OCI-LY1 (cell line): Measurements from ENCODE around the gene PKD1L1.
"Not testable (repeated sequence)": the region's sequence is repeated elsewhere in the genome, so short reads cannot be mapped to it uniquely, and the experiment has no call there.

Experiments
- H2AFZ ChIP-seq: fragments of 200-600 bp; sonication (generic), shearing (Covaris generic); 2 replicates; pipeline ENCODE4 v1.6.0; 2014; ENCODE audit warnings: antibody characterized with exemption, mild to moderate bottlenecking, low read length
- H3F3A ChIP-seq: fragments of 200-600 bp; sonication (generic), shearing (Covaris generic); 2 replicates; pipeline ENCODE4 v1.6.0; 2014; ENCODE audit warnings: mild to moderate bottlenecking, antibody characterized with exemption, low read length, moderate library complexity; ENCODE audit not compliant: insufficient read depth
- H3K27ac ChIP-seq: fragments of 200-600 bp; sonication (generic); 2 replicates; pipeline ENCODE4 v1.5.1; 2014; ENCODE audit warnings: low read length, mixed run types, mild to moderate bottlenecking, low read depth; ENCODE audit not compliant: poor library complexity, severe bottlenecking
- H3K27me3 ChIP-seq: fragments of 200-600 bp; sonication (generic); 2 replicates; pipeline ENCODE4 v1.6.0; 2014; ENCODE audit warnings: antibody characterized with exemption, mild to moderate bottlenecking, low read length, moderate library complexity; ENCODE audit not compliant: insufficient read depth
- H3K36me3 ChIP-seq: fragments of 200-600 bp; sonication (generic); 2 replicates; pipeline ENCODE4 v1.6.1; 2014; ENCODE audit warnings: mild to moderate bottlenecking, antibody characterized with exemption, low read length, moderate library complexity, mixed read lengths; ENCODE audit not compliant: insufficient read depth
- H3K4me1 ChIP-seq: fragments of 200-600 bp; sonication (generic); 2 replicates; pipeline ENCODE4 v1.5.1; 2014; ENCODE audit warnings: mild to moderate bottlenecking, low read length, moderate library complexity; ENCODE audit not compliant: insufficient read depth, severe bottlenecking
- H3K4me2 ChIP-seq: fragments of 200-600 bp; sonication (generic), shearing (Covaris generic); 2 replicates; pipeline ENCODE4 v1.6.1; 2014; ENCODE audit warnings: low read length
- H3K4me3 ChIP-seq: fragments of 200-600 bp; sonication (generic); 2 replicates; pipeline ENCODE4 v1.5.1; 2014; ENCODE audit warnings: low read length, low read depth, mild to moderate bottlenecking, mixed read lengths; ENCODE audit not compliant: poor library complexity, severe bottlenecking
- H3K79me2 ChIP-seq: fragments of 200-600 bp; shearing (Covaris generic); 2 replicates; pipeline ENCODE4 v1.6.1; 2016; ENCODE audit warnings: mixed run types, low read length, mixed read lengths; ENCODE audit not compliant: insufficient read depth
- H3K9ac ChIP-seq: fragments of 200-600 bp; sonication (generic), shearing (Covaris generic); 2 replicates; pipeline ENCODE4 v1.6.1; 2014; ENCODE audit warnings: mild to moderate bottlenecking, low read length, mixed read lengths
- H3K9me2 ChIP-seq: fragments of 200-600 bp; sonication (generic), shearing (Covaris generic); 2 replicates; pipeline ENCODE4 v1.6.1; 2014; ENCODE audit warnings: low read depth, mild to moderate bottlenecking, low read length, mixed read lengths
- H3K9me3 ChIP-seq: fragments of 200-600 bp; shearing (Covaris generic); 2 replicates; pipeline ENCODE4 v1.6.1; 2014; ENCODE audit warnings: low read length, mixed read lengths
- H4K20me1 ChIP-seq: fragments of 200-600 bp; sonication (generic), shearing (Covaris generic); 2 replicates; pipeline ENCODE4 v1.6.0; 2016; ENCODE audit warnings: mild to moderate bottlenecking, low read length; ENCODE audit not compliant: insufficient read depth
- CTCF ChIP-seq: fragments of 200-600 bp; sonication (generic), shearing (Covaris generic); IDR thresholded peaks from 2 replicates; pipeline ENCODE4 v1.5.1; 2017; ENCODE audit warnings: mild to moderate bottlenecking, antibody characterized with exemption, low read length, moderate library complexity, mixed read lengths
- EZH2 ChIP-seq: fragments of 200-600 bp; sonication (generic), shearing (Covaris generic); IDR thresholded peaks from 2 replicates; pipeline ENCODE4 v1.8.0; 2017; ENCODE audit warnings: borderline replicate concordance, mixed run types, mild to moderate bottlenecking, antibody characterized with exemption, low read length, moderate library complexity, mixed read lengths

Gene PKD1L1

DNA sequence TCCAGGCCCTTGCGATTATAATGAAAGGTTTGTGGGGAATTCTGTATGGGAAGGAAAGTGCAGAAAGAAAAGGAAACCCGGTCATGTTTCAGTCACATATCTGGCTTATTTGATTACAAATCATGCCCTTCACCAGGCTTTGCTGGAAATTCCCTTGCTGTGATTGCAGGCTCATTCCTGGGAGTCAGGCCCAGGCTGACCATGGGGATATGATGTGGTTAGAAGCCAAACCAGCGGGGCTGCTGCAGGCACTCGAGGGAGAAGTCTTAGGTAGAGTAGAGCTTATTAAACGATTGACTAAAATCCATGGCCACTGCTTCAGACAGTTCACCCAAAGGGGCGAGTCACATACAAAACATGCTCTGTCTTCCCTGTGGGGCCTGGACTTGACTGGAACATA is 16.2 kb downstream of the PKD1L1 start:
- peaks cover 14% of the 10 kb centered on the region for H3K4me1 ChIP-seq
- H3K4me2 ChIP-seq = no peak overlapping the region
- H4K20me1 ChIP-seq = no peaks in the 10 kb centered on the region
- no peak overlapping the region for H2AFZ ChIP-seq
- no peaks in the 10 kb centered on the region for H3K9me2 ChIP-seq
- no peak overlapping the region for H3K4me3 ChIP-seq
- no peak overlapping the region for H3K9ac ChIP-seq
- no peaks in the 10 kb centered on the region for H3K36me3 ChIP-seq
- H3K9me3 ChIP-seq = no peaks in the 10 kb centered on the region
- H3K27me3 ChIP-seq = no peaks in the 10 kb centered on the region
- TF ChIP-seq EZH2 (no peak), CTCF (no peak)
- no peaks in the 10 kb centered on the region for H3F3A ChIP-seq
- H3K27ac ChIP-seq = no peak overlapping the region
- H3K79me2 ChIP-seq = no peaks in the 10 kb centered on the region

DNA sequence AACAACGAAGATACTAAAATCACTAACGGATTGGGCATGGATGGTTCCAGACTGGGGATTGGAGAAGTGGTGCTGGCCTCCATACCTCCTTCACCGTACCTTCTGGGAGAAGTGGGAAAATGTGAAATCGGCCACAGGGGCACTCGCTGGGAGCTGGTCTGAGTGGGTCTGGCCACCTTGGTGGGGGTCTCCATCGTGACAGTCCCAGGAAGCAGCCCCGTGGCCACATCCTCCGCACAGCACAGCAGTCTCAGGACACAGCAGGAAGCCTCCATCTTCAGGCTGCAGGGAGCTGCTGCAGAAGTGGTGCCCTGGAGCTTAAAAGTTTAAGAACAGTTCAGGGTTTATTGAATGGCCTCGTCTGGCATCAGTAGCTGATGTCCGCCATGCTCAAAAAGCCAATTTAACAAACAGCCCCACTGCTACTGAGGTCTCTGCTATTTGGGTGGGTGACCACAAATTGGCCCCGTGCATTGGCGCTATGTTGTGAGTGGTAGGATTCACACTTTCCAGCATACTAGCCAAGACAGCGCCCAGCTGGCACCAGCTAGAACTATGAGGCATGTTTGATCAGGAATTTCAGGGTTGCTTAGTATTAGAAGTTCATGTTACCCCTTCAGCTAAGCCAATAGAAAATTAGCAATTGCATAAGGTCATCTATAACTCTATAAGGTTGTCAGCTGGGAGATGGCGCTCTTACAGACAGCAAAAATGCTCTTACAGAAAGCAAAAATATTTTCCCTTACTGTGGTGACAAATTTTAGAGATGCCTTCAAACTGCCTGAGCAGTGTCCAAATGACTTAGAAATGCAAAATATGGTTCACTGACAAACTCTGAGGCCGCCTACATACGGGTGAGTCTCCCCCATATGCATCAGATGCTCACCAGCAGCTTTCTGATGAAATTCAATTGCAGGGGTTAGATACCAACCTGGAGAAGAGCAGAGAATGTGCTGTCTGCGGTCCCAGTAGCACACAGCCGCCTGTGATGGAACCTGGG is 17.0 kb downstream of the PKD1L1 start:
- H3K9me3 ChIP-seq = no peaks in the 10 kb centered on the region
- no peak overlapping the region for H3K27ac ChIP-seq
- no peaks in the 10 kb centered on the region for H4K20me1 ChIP-seq
- H3K4me1 ChIP-seq = peaks cover 7% of the 10 kb centered on the region
- H3K9ac ChIP-seq = no peak overlapping the region
- no peak for TF ChIP-seq CTCF
- TF ChIP-seq EZH2 = no peak
- no peak overlapping the region for H2AFZ ChIP-seq
- no peaks in the 10 kb centered on the region; the same call in 1 of the 2 replicates for H3K27me3 ChIP-seq
- H3K36me3 ChIP-seq = no peaks in the 10 kb centered on the region
- H3K4me2 ChIP-seq = no peak overlapping the region
- no peaks in the 10 kb centered on the region for H3K9me2 ChIP-seq
- no peaks in the 10 kb centered on the region for H3F3A ChIP-seq
- no peaks in the 10 kb centered on the region for H3K79me2 ChIP-seq
- H3K4me3 ChIP-seq = no peak overlapping the region

DNA sequence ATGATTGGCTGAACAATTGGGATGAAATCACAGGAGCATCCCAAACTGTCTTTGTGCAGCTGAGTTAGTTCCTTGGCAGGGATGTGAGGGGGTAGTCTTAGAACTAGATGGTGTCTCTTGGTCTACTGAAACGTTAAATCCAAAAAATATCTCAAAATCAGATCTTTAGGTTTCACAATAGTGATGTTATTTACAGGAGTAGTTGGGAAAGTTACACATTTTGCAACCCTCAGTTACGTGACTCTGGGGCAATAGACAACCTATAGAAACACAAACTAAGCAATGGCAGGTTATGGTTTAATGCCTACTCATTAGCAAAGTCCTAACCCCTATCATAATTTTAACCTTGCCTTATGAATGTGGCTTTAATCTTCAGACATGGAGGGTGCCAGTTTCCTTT is 24.0 kb downstream of the PKD1L1 start:
- no peak overlapping the region for H3K27ac ChIP-seq
- no peaks in the 10 kb centered on the region for H3F3A ChIP-seq
- H3K27me3 ChIP-seq = no peaks in the 10 kb centered on the region; the same call in 1 of the 2 replicates
- no peak for TF ChIP-seq EZH2
- no peak for TF ChIP-seq CTCF
- H3K79me2 ChIP-seq = no peaks in the 10 kb centered on the region
- H4K20me1 ChIP-seq = no peaks in the 10 kb centered on the region
- H2AFZ ChIP-seq = no peak overlapping the region
- no peaks in the 10 kb centered on the region for H3K36me3 ChIP-seq
- H3K4me1 ChIP-seq = peaks cover 4% of the 10 kb centered on the region
- H3K9me3 ChIP-seq = no peaks in the 10 kb centered on the region
- no peak overlapping the region for H3K4me2 ChIP-seq
- no peak overlapping the region for H3K9ac ChIP-seq
- no peak overlapping the region for H3K4me3 ChIP-seq
- no peaks in the 10 kb centered on the region for H3K9me2 ChIP-seq

GRCh38 chr7:47923081-47923875 is 25.0 kb downstream of the PKD1L1 start:
- not testable (repeated sequence) for H4K20me1 ChIP-seq, H3K9me2 ChIP-seq, H2AFZ ChIP-seq, H3F3A ChIP-seq, H3K27me3 ChIP-seq, H3K36me3 ChIP-seq, H3K4me1 ChIP-seq, H3K4me3 ChIP-seq, H3K79me2 ChIP-seq, H3K9ac ChIP-seq, H3K27ac ChIP-seq, H3K9me3 ChIP-seq, H3K4me2 ChIP-seq

DNA sequence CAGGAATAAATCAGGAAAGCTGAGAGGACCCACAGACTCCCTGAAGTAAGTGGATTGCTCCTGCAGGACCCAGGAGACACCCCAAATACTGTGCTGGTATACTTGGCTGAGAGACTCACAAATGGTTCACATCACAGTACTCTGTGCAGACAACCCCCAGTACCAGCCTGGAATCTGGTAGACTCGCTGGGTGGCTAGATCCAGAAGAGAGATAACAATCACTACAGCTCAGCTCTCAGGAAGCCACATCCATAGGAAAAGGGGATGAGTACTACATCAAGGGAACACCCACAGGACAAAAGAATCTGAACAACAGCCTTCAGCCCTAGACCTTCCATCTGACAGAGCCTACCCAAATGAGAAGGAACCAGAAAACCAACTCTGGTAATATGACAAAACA is 31.8 kb downstream of the PKD1L1 start:
- not testable (repeated sequence) for H3K9ac ChIP-seq, H3F3A ChIP-seq, H3K9me2 ChIP-seq, H3K4me2 ChIP-seq, H3K9me3 ChIP-seq, H3K4me3 ChIP-seq, H2AFZ ChIP-seq, H3K4me1 ChIP-seq, H3K27me3 ChIP-seq, H4K20me1 ChIP-seq, H3K27ac ChIP-seq, H3K36me3 ChIP-seq, H3K79me2 ChIP-seq
